IPS-20b (cell line): ENCODE results near the gene ZNF770.
"Not testable (repeated sequence)": the region's sequence is repeated elsewhere in the genome, so short reads cannot be mapped to it uniquely, and the experiment has no call there.

Experiments used
- H3K27ac ChIP-seq: one replicate; pipeline ENCODE4 v1.5.1; 2013; ENCODE audit warnings: low read length
- H3K27me3 ChIP-seq: 2 replicates; pipeline ENCODE4 v1.6.1; 2013; ENCODE audit warnings: mild to moderate bottlenecking, low read length, inconsistent platforms; ENCODE audit not compliant: insufficient read depth
- H3K36me3 ChIP-seq: 2 replicates; pipeline ENCODE4 v1.6.1; 2013; ENCODE audit warnings: low read depth, mild to moderate bottlenecking, inconsistent platforms, low read length, moderate library complexity; ENCODE audit not compliant: insufficient read depth
- H3K4me1 ChIP-seq: 2 replicates; pipeline ENCODE4 v1.6.1; 2013; ENCODE audit warnings: mild to moderate bottlenecking, control low read depth, inconsistent platforms, low read length, moderate library complexity; ENCODE audit not compliant: insufficient read depth
- H3K4me3 ChIP-seq: 2 replicates; pipeline ENCODE4 v1.5.1; 2013; ENCODE audit warnings: mild to moderate bottlenecking, low read length, inconsistent platforms
- H3K9ac ChIP-seq: 2 replicates; pipeline ENCODE4 v1.6.1; 2013; ENCODE audit warnings: low read depth, mild to moderate bottlenecking, inconsistent platforms, low read length, moderate library complexity
- H3K9me3 ChIP-seq: 2 replicates; pipeline ENCODE4 v1.6.1; 2013; ENCODE audit warnings: mild to moderate bottlenecking, low read depth, low read length, inconsistent platforms; ENCODE audit not compliant: insufficient read depth

Gene ZNF770

DNA sequence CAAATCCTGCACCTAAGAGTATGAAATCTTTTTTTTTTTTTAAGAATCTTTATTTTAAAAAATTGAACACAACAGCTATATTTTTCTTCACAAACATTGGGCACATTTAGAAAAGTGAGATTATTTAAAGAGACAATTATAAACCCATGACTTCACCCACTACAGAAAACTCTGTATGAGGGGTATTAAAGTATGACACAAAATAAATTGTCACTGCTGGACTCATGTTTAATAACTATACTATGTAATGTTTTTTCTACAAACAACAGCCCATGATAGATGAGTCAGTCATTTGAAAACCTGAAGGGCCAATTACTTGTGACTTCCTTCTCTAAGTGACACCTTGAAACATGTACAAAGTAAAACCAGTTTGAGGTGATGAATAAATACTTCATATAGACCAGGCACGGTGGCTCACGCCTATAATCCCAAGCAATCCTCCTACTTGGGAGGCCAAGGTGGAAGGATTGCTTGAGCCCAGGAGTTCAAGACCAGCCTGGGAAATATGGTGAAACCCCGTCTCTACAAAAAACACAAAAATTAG lies 54.6 kb downstream of the ZNF770 start:
- no peak overlapping the region for H3K4me3 ChIP-seq
- H3K36me3 ChIP-seq: peaks cover 84% of the 10 kb centered on the region
- no peaks in the 10 kb centered on the region for H3K27me3 ChIP-seq
- no peak overlapping the region for H3K27ac ChIP-seq
- H3K4me1 ChIP-seq: no peaks in the 10 kb centered on the region
- no peak overlapping the region for H3K9ac ChIP-seq
- H3K9me3 ChIP-seq: no peaks in the 10 kb centered on the region

DNA sequence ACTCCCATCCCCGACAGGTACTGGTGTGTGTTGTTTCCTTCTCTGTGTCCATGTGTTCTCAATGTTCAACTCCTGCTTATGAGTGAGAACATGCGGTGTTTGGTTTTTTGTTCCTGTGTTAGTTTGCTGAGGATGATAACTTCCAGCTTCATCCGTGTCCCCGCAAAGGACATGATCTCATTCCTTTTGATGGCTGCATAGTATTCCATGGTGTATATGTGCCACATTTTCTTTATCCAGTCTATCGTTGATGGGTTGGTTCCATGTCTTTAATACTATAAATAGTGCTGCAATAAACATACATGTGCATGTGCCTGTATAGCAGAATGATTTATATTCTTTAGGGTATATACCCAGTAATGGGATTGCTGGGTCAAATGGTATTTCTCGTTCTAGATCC lies 59.7 kb downstream of the ZNF770 start:
- H3K36me3 ChIP-seq: peaks cover 81% of the 10 kb centered on the region
- H3K4me3 ChIP-seq, H3K4me1 ChIP-seq, H3K9me3 ChIP-seq, H3K9ac ChIP-seq, H3K27ac ChIP-seq, H3K27me3 ChIP-seq: not testable (repeated sequence)
